GM18858 (cell line): ENCODE data around the gene NR6A1.
"Not testable (repeated sequence)": the region's sequence is repeated elsewhere in the genome, so short reads cannot be mapped to it uniquely, and the experiment has no call there.

Source experiments
- ATAC-seq: cut with Tn5 transposase; IDR thresholded peaks from one replicate; pipeline ENCODE4 v1.9.1; 2021; ENCODE audit not compliant: unreplicated experiment

NR6A1 gene

GRCh38 chr9:124761710-124762109 lies 9.4 kb downstream of the NR6A1 start:
- ATAC-seq, result no peak

GRCh38 chr9:124761196-124761595 lies 9.9 kb downstream of the NR6A1 start:
- ATAC-seq, result no peak

- no peak for ATAC-seq
These were observed 10.4 kb downstream of the NR6A1 start for GRCh38 chr9:124760719-124761118.

GRCh38 chr9:124759327-124759726 lies 11.8 kb downstream of the NR6A1 start:
- ATAC-seq, result no peak

- no peak for ATAC-seq
These were observed 12.4 kb downstream of the NR6A1 start for GRCh38 chr9:124758691-124759090.

- no peak for ATAC-seq
These were observed 13.1 kb downstream of the NR6A1 start for GRCh38 chr9:124758061-124758460.

GRCh38 chr9:124757616-124758015 lies 13.5 kb downstream of the NR6A1 start:
- no peak for ATAC-seq

GRCh38 chr9:124756011-124756410 lies 15.1 kb downstream of the NR6A1 start:
- no peak for ATAC-seq

GRCh38 chr9:124755061-124755460 lies 16.1 kb downstream of the NR6A1 start:
- no peak for ATAC-seq

- ATAC-seq, result no peak
These were observed 16.8 kb downstream of the NR6A1 start for GRCh38 chr9:124754289-124754688.

- ATAC-seq, result no peak
These were observed 18.1 kb downstream of the NR6A1 start for GRCh38 chr9:124752967-124753366.

GRCh38 chr9:124749781-124750180 lies 21.3 kb downstream of the NR6A1 start:
- no peak for ATAC-seq

GRCh38 chr9:124749284-124749683 lies 21.8 kb downstream of the NR6A1 start:
- no peak for ATAC-seq

GRCh38 chr9:124747065-124747464 lies 24.0 kb downstream of the NR6A1 start:
- ATAC-seq, result no peak

GRCh38 chr9:124743686-124744348 lies 27.3 kb downstream of the NR6A1 start:
- ATAC-seq, result no peak

- ATAC-seq, result no peak
These were observed 28.2 kb downstream of the NR6A1 start for GRCh38 chr9:124742940-124743339.

GRCh38 chr9:124741662-124742061 lies 29.4 kb downstream of the NR6A1 start:
- ATAC-seq, result no peak

- ATAC-seq, result no peak
These were observed 30.0 kb downstream of the NR6A1 start for GRCh38 chr9:124741149-124741548.

GRCh38 chr9:124739360-124739759 lies 31.8 kb downstream of the NR6A1 start:
- ATAC-seq, result no peak

GRCh38 chr9:124738075-124738474 lies 33.0 kb downstream of the NR6A1 start:
- ATAC-seq, result not testable (repeated sequence)

- no peak for ATAC-seq
These were observed 36.0 kb downstream of the NR6A1 start for GRCh38 chr9:124735121-124735520.

- not testable (repeated sequence) for ATAC-seq
These were observed 36.4 kb downstream of the NR6A1 start for GRCh38 chr9:124734741-124735083.

GRCh38 chr9:124733964-124734740 lies 37.0 kb downstream of the NR6A1 start:
- ATAC-seq, result no peak
